Keratinocyte (primary cell): ENCODE data around the gene AGFG2. TPM values are rescaled to one million over a fixed set of nuclear protein-coding genes. Genes with fewer than 3 reads are reported as not detected.
"Not testable (repeated sequence)": the region's sequence is repeated elsewhere in the genome, so short reads cannot be mapped to it uniquely, and the experiment has no call there.

ENCODE experiments used
- DNase-seq: peaks from one replicate; pipeline ENCODE4 v3.0.0-alpha.2; 2011; ENCODE audit warnings: low read depth, missing footprints, low spot score
- FAIRE-seq: peaks from 2 replicates; lab custom pipeline; 2011; peaks lifted over from hg19 to GRCh38; lab: Jason Lieb, UNC
- H2AFZ ChIP-seq: 2 replicates; pipeline ENCODE4 v1.6.0; 2012; ENCODE audit warnings: low read length, control low read depth, inconsistent platforms; ENCODE audit not compliant: control insufficient read depth
- H3K27ac ChIP-seq: 2 replicates; pipeline ENCODE4 v1.5.1; 2011; ENCODE audit warnings: low read length; ENCODE audit not compliant: control insufficient read depth, insufficient read depth
- H3K27me3 ChIP-seq: 3 replicates; pipeline ENCODE4 v1.6.0; 2011; ENCODE audit warnings: low read length; ENCODE audit not compliant: control insufficient read depth, insufficient read depth; ENCODE audit errors: extremely low read depth
- H3K36me3 ChIP-seq, 2 experiments: 2 replicates in 1 of 2; 3 replicates in 1 of 2; pipeline ENCODE4 v1.5.1; 2011; ENCODE audit warnings: low read length in 2 of 2, mild to moderate bottlenecking in 1 of 2; ENCODE audit not compliant: control insufficient read depth in 2 of 2, insufficient read depth in 2 of 2; ENCODE audit errors: extremely low read depth in 1 of 2
- H3K4me1 ChIP-seq: 3 replicates; pipeline ENCODE4 v1.5.1; 2011; ENCODE audit warnings: low read length; ENCODE audit not compliant: control insufficient read depth, insufficient read depth; ENCODE audit errors: extremely low read depth
- H3K4me2 ChIP-seq: 3 replicates; pipeline ENCODE4 v1.6.0; 2011; ENCODE audit warnings: low read depth, low read length; ENCODE audit not compliant: control insufficient read depth, insufficient read depth; ENCODE audit errors: extremely low read depth
- H3K4me3 ChIP-seq, 3 experiments: fragments of 200-600 bp in 1 of 3; sonication (generic) in 1 of 3; 2 replicates in 2 of 3; 3 replicates in 1 of 3; pipeline ENCODE4 v1.5.1; 2011 to 2016; ENCODE audit warnings: low read length in 3 of 3, mild to moderate bottlenecking in 3 of 3, control low read depth in 2 of 3, inconsistent platforms in 1 of 3, low read depth in 1 of 3, mixed read lengths in 1 of 3, mixed run types in 1 of 3, moderate library complexity in 1 of 3; ENCODE audit not compliant: control insufficient read depth in 2 of 3, insufficient read depth in 2 of 3; ENCODE audit errors: extremely low read depth in 1 of 3
- H3K79me2 ChIP-seq: 2 replicates; pipeline ENCODE4 v1.6.0; 2012; ENCODE audit warnings: low read length; ENCODE audit not compliant: control insufficient read depth, insufficient read depth
- H3K9ac ChIP-seq: 3 replicates; pipeline ENCODE4 v1.6.0; 2011; ENCODE audit warnings: low read length; ENCODE audit not compliant: control insufficient read depth, insufficient read depth; ENCODE audit errors: extremely low read depth
- H3K9me1 ChIP-seq: 3 replicates; pipeline ENCODE4 v1.6.0; 2011; ENCODE audit warnings: low read length; ENCODE audit not compliant: control insufficient read depth, insufficient read depth; ENCODE audit errors: extremely low read depth
- H3K9me3 ChIP-seq: 2 replicates; pipeline ENCODE4 v1.5.1; 2012; ENCODE audit warnings: low read depth, low read length; ENCODE audit not compliant: control insufficient read depth
- H4K20me1 ChIP-seq: 3 replicates; pipeline ENCODE4 v1.6.0; 2011; ENCODE audit warnings: low read length; ENCODE audit not compliant: control insufficient read depth, insufficient read depth; ENCODE audit errors: extremely low read depth
- EZH2 ChIP-seq: IDR thresholded peaks from one replicate; pipeline ENCODE4 v1.6.1; 2012; ENCODE audit warnings: inconsistent platforms, mild to moderate bottlenecking, low read length, moderate library complexity
- dilution Hi-C: fragments of 300-500 bp; cut with MboI; formaldehyde crosslinking; loops from one replicate; pipeline ENCODE4 v1.7.0; 2020; ENCODE audit warnings: low sequenced_read_pairs; ENCODE audit not compliant: extremely low pct_ligation_motif_present
- polyA plus RNA-seq, 5 experiments: library from polyadenylated mRNA; depleted of rRNA in 3 of 5; stranded (reverse) in 3 of 5; stranded (forward) in 1 of 5; unstranded in 1 of 5; fragments of >200 nt; gene quantifications; 1 replicate in 1 of 5; 2 replicates in 3 of 5; 3 replicates in 1 of 5; pipeline versions ENCODE4 v1.2.1 to v1.2.3, GENCODE V29; 2011 to 2012; ENCODE audit warnings: missing spikeins in 2 of 5, low read depth in 1 of 5, low replicate concordance in 1 of 5
- TF ChIP-seq, protein P1 (sequence below), 3 experiments: IDR thresholded peaks in 1 of 3; conservative IDR thresholded peaks in 1 of 3; optimal IDR thresholded peaks in 1 of 3; 2 replicates in 2 of 3; 3 replicates in 1 of 3; pipeline versions ENCODE3 to v1.5.1; 2011; ENCODE audit warnings: low read length in 3 of 3, mild to moderate bottlenecking in 3 of 3, moderate library complexity in 2 of 3, control low read depth in 1 of 3, inconsistent platforms in 1 of 3; ENCODE audit not compliant: insufficient read depth in 2 of 3; ENCODE audit errors: extremely low read depth in 1 of 3

The AGFG2 gene
- polyA plus RNA-seq, 1 donor (not counting 4 experiments of a cell fraction or from before 2014, with no cell fraction given), result 3.4 TPM

DNA sequence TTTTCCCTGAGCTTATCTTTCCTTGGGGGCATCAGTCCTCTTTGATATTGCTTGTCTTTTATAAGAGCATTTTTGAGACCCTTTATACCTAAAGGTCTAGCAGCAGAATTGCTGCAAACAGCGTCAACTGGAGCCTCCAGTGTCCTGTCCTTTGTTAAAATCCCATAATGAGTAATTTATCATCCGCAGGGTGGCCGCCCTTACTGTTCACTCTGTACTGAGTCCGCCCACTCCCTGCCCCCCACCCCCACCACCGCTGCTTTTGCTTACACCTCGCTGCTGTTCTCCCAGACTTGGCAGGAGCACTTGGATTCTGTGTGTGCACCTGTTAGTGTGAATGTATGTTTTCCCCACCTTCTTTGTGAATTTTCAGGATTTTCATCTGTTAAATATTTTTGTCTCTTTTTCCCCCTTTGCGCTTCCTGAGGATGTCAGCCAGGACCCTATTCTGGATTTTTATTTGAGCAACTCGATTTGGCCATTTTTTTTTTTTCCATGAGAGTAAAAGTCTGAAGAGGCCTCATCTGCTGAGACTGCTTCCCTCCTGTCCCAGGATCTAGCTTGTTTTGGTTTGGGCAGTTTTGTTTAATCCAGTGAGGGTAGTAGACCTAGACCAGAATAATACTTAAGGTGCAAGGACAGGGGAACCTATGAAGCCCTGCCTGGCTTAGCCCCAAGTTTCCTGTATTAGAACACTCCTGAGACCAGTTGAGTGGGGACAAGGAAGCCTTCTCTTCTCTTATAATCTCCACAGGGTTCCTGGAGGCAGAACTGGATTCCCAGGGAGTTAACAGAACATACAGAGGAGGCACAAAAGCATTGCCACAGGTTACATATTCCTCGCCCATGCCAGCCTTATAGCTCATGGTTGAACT is 8.2 kb downstream of the AGFG2 start:
- H3K4me1 ChIP-seq, result peaks cover 17% of the 10 kb centered on the region
- H3K4me3 ChIP-seq, result no peak overlapping the region
- H3K27me3 ChIP-seq, result no peaks in the 10 kb centered on the region
- H3K27ac ChIP-seq, result no peak overlapping the region
- no peak overlapping the region for H3K4me2 ChIP-seq
- H4K20me1 ChIP-seq, result no peaks in the 10 kb centered on the region
- no peak for TF ChIP-seq EZH2
- TF ChIP-seq, protein P1, sequence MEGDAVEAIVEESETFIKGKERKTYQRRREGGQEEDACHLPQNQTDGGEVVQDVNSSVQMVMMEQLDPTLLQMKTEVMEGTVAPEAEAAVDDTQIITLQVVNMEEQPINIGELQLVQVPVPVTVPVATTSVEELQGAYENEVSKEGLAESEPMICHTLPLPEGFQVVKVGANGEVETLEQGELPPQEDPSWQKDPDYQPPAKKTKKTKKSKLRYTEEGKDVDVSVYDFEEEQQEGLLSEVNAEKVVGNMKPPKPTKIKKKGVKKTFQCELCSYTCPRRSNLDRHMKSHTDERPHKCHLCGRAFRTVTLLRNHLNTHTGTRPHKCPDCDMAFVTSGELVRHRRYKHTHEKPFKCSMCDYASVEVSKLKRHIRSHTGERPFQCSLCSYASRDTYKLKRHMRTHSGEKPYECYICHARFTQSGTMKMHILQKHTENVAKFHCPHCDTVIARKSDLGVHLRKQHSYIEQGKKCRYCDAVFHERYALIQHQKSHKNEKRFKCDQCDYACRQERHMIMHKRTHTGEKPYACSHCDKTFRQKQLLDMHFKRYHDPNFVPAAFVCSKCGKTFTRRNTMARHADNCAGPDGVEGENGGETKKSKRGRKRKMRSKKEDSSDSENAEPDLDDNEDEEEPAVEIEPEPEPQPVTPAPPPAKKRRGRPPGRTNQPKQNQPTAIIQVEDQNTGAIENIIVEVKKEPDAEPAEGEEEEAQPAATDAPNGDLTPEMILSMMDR (optimal IDR thresholded peaks at IDR 0.05 in 1 of 3, IDR thresholded peaks at IDR 0.05 in 1 of 3, conservative IDR thresholded peaks at IDR 0.05 in 1 of 3; ENCODE audit: extremely low read depth in 1 of 3, insufficient read depth in 2 of 3, low read length in 3 of 3), result no peak
- no peaks in the 10 kb centered on the region for H3K9me1 ChIP-seq
- H3K79me2 ChIP-seq, result no peaks in the 10 kb centered on the region
- FAIRE-seq (no peak), DNase-seq (no peak)
- H3K36me3 ChIP-seq, result peaks cover 0 to 3% of the 10 kb centered on the region in 2 experiments
- H3K9me3 ChIP-seq, result no peaks in the 10 kb centered on the region
- no peak overlapping the region for H2AFZ ChIP-seq
- no peak overlapping the region for H3K9ac ChIP-seq
- dilution Hi-C loops, result no loop called here

DNA sequence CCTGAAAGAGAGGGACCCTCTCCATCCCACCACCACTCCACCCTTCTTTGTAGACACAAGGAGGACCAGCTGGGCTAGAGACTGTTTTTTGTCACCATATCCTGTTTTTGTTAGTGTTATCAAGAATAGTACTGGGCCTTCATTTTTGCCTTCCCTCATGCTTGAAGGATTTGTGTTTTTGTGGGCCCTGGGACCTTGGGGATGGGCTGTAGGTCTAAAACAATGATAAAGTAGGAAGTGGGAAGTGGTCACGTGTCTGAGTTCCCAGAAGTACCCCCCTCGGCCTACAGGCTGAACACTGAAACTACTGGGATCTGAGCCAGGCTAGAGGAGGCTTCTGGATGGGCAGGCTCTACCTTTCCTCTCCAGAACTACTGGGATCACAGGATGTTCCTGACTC is 8.9 kb downstream of the AGFG2 start:
- Histone ChIP-seq H3K27me3 (no peaks in the 10 kb centered on the region), H3K27ac (no peak overlapping the region), H3K79me2 (no peaks in the 10 kb centered on the region), H3K4me1 (peaks cover 17% of the 10 kb centered on the region), H4K20me1 (no peaks in the 10 kb centered on the region), H3K4me2 (no peak overlapping the region), H3K36me3 (peaks cover 0 to 7% of the 10 kb centered on the region in 2 experiments), H3K9me1 (no peaks in the 10 kb centered on the region), H3K9ac (no peak overlapping the region), H2AFZ (no peak overlapping the region), H3K4me3 (no peak overlapping the region), H3K9me3 (no peaks in the 10 kb centered on the region)
- no peak for DNase-seq
- dilution Hi-C loops, result no loop called here
- TF ChIP-seq, protein P1 (optimal IDR thresholded peaks at IDR 0.05 in 1 of 3, IDR thresholded peaks at IDR 0.05 in 1 of 3, conservative IDR thresholded peaks at IDR 0.05 in 1 of 3; ENCODE audit: extremely low read depth in 1 of 3, insufficient read depth in 2 of 3, low read length in 3 of 3), result no peak
- TF ChIP-seq EZH2, result no peak
- no peak for FAIRE-seq

DNA sequence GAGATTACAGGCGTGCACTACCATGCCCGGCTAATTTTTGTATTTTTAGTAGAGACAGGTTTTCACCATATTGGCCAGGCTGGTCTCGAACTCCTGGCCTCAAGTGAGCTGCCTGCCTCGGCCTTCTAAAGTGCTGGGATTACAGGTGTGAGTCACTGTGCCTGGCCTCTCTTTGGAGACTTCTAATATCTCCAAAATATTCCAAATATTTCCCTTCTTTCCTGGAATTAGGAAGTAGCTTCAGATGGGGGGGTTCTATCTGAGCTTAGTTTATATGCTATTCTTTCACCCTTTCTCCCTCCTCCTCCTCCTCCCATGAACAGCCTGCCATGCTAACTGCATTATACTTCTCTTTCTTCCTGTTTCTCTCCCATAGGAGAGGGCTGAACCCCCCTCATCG is 9.4 kb downstream of the AGFG2 start:
- H3K36me3 ChIP-seq, H4K20me1 ChIP-seq, H3K4me2 ChIP-seq, H3K4me3 ChIP-seq, H3K9ac ChIP-seq, H3K27me3 ChIP-seq, FAIRE-seq, dilution Hi-C loops, H3K27ac ChIP-seq, DNase-seq, H2AFZ ChIP-seq, H3K9me3 ChIP-seq, H3K9me1 ChIP-seq, H3K79me2 ChIP-seq: not testable (repeated sequence)
- H3K4me1 ChIP-seq, result peaks cover 17% of the 10 kb centered on the region
